HAP-1 (cell line): ENCODE results near the gene XK.
"Not testable (repeated sequence)": the region's sequence is repeated elsewhere in the genome, so short reads cannot be mapped to it uniquely, and the experiment has no call there.

Experiments used
- DNase-seq, 2 experiments: peaks; one replicate each; pipeline ENCODE4 v3.0.0-alpha.2; 2016 to 2020; ENCODE audit warnings: low spot score in 2 of 2
- H3K27me3 ChIP-seq: fragments of 250-450 bp; sonication (Bioruptor Pico); 2 replicates; pipeline ENCODE4 v1.5.1; 2020; ENCODE audit warnings: low read depth, mild to moderate bottlenecking, moderate library complexity
- H3K36me3 ChIP-seq: fragments of 250-450 bp; sonication (Bioruptor Pico); replicated peaks from 2 replicates; pipeline ENCODE4 v1.5.1; 2020; ENCODE audit warnings: mild to moderate bottlenecking
- H3K4me1 ChIP-seq: fragments of 250-450 bp; sonication (Bioruptor Pico); 2 replicates; pipeline ENCODE4 v1.5.1; 2020; ENCODE audit warnings: mild to moderate bottlenecking
- H3K4me3 ChIP-seq: fragments of 250-450 bp; sonication (Bioruptor Pico); 2 replicates; pipeline ENCODE4 v1.5.1; 2020; ENCODE audit warnings: mild to moderate bottlenecking, moderate library complexity
- H3K9me3 ChIP-seq: fragments of 250-450 bp; sonication (Bioruptor Pico); 2 replicates; pipeline ENCODE4 v1.5.1; 2020; ENCODE audit warnings: mild to moderate bottlenecking, moderate library complexity
- in situ Hi-C: fragments of 300-500 bp; cut with MboI; formaldehyde crosslinking; loops from 3 replicates; pipeline ENCODE4 v1.14.3; 2020; ENCODE audit warnings: low sequenced_read_pairs, inconsistent platforms, mixed read lengths

XK gene

GRCh38 chrX:37752281-37752680 lies 66.7 kb downstream of the XK start:
- Histone ChIP-seq H3K4me3 (no peak overlapping the region), H3K9me3 (no peaks in the 10 kb centered on the region), H3K36me3 (no peaks in the 10 kb centered on the region), H3K4me1 (no peaks in the 10 kb centered on the region), H3K27me3 (no peaks in the 10 kb centered on the region)
- no peak for DNase-seq
- in situ Hi-C loops: loop anchor here (10.0 kb wide), 1 partner anchor 423 kb away; no protein-coding TSS in a partner anchor

- in situ Hi-C loops: loop anchor here (10.0 kb wide), 1 partner anchor 422 kb away; no protein-coding TSS in a partner anchor
- no peak for DNase-seq
- Histone ChIP-seq H3K36me3 (no peaks in the 10 kb centered on the region), H3K4me3 (no peak overlapping the region), H3K9me3 (no peaks in the 10 kb centered on the region), H3K4me1 (no peaks in the 10 kb centered on the region), H3K27me3 (no peaks in the 10 kb centered on the region)
Observed at GRCh38 chrX:37752936-37753335, 67.3 kb downstream of the XK start.

- no peaks in the 10 kb centered on the region for H3K9me3 ChIP-seq
- H3K36me3 ChIP-seq: no peaks in the 10 kb centered on the region
- in situ Hi-C loops: loop anchor here (10.0 kb wide), 1 partner anchor 421 kb away; no protein-coding TSS in a partner anchor
- H3K27me3 ChIP-seq: no peaks in the 10 kb centered on the region
- DNase-seq: no peak
- no peaks in the 10 kb centered on the region for H3K4me1 ChIP-seq
- no peak overlapping the region for H3K4me3 ChIP-seq
Observed at GRCh38 chrX:37753384-37753783, 67.8 kb downstream of the XK start.

GRCh38 chrX:37754516-37754915 lies 68.9 kb downstream of the XK start:
- Histone ChIP-seq H3K4me3 (no peak overlapping the region), H3K9me3 (no peaks in the 10 kb centered on the region), H3K27me3 (no peaks in the 10 kb centered on the region), H3K36me3 (no peaks in the 10 kb centered on the region), H3K4me1 (no peaks in the 10 kb centered on the region)
- in situ Hi-C loops: loop anchor here (10.0 kb wide), 1 partner anchor 420 kb away; no protein-coding TSS in a partner anchor
- DNase-seq: no peak

GRCh38 chrX:37755025-37755424 lies 69.4 kb downstream of the XK start:
- Histone ChIP-seq H3K4me1 (no peaks in the 10 kb centered on the region), H3K4me3 (no peak overlapping the region), H3K27me3 (no peaks in the 10 kb centered on the region), H3K9me3 (no peaks in the 10 kb centered on the region), H3K36me3 (no peaks in the 10 kb centered on the region)
- no peak for DNase-seq
- in situ Hi-C loops: loop anchor here (10.0 kb wide), 1 partner anchor 420 kb away; no protein-coding TSS in a partner anchor

- no peak overlapping the region for H3K4me3 ChIP-seq
- no peaks in the 10 kb centered on the region for H3K4me1 ChIP-seq
- H3K27me3 ChIP-seq: no peaks in the 10 kb centered on the region
- no peaks in the 10 kb centered on the region for H3K9me3 ChIP-seq
- DNase-seq: no peak
- no peaks in the 10 kb centered on the region for H3K36me3 ChIP-seq
- in situ Hi-C loops: loop anchor here (10.0 kb wide), 1 partner anchor 418 kb away; no protein-coding TSS in a partner anchor
Observed at GRCh38 chrX:37757082-37757481, 71.5 kb downstream of the XK start.

- Histone ChIP-seq H3K4me1 (no peaks in the 10 kb centered on the region), H3K27me3 (no peaks in the 10 kb centered on the region), H3K4me3 (no peak overlapping the region), H3K36me3 (no peaks in the 10 kb centered on the region), H3K9me3 (no peaks in the 10 kb centered on the region)
- in situ Hi-C loops: loop anchor here (10.0 kb wide), 1 partner anchor 415 kb away; no protein-coding TSS in a partner anchor
- DNase-seq: no peak
Observed at GRCh38 chrX:37759351-37759750, 73.8 kb downstream of the XK start.

DNA sequence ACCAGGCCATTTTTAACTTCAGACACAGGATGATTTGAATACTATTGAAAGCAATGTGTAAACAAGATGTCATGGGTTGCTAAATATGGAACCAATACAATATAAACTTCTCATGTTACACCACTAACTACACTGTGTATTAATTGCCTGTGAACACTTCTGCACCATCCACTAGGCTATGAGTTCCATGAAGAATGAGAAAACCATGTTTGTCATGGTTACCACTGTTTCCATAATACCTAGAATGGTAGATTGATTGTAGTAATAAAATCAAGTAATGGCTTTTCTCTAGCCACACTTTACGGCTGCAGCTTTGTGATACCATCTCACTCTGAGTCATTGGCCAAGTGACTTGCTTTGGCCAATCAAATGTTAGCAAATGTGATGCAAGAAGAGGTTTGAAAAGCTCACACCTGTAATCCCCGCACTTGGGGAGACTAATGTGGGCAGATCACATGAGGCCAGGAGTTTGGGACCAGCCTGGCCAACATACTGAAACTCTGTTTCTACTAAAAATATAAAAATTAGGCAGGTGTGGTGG lies 74.4 kb downstream of the XK start:
- DNase-seq: no peak
- no peaks in the 10 kb centered on the region for H3K27me3 ChIP-seq
- no peak overlapping the region for H3K4me3 ChIP-seq
- no peaks in the 10 kb centered on the region for H3K9me3 ChIP-seq
- no peaks in the 10 kb centered on the region for H3K36me3 ChIP-seq
- in situ Hi-C loops: loop anchor here (10.0 kb wide), 1 partner anchor 415 kb away; no protein-coding TSS in a partner anchor
- no peaks in the 10 kb centered on the region for H3K4me1 ChIP-seq

DNA sequence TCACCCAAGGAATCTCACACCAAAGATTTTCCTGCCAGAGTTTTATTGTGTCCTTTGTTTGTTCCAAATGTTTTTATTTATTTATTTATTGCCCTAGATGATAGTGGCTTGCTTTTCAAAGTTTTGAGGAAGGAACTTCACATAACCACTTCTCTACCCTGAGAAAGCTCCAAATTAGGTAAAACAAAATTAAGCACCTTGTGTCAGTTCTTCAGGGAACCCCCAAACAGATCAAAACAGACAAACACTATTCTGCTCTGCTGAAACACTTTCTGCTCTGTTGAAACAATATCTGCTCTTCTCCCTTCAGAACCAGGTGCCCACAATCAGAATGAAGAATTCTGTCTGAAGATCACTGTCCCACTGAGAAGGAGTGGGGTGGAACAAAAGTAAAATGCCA lies 77.8 kb downstream of the XK start:
- no peaks in the 10 kb centered on the region for H3K9me3 ChIP-seq
- no peaks in the 10 kb centered on the region for H3K4me1 ChIP-seq
- in situ Hi-C loops: no loop called here
- no peaks in the 10 kb centered on the region for H3K36me3 ChIP-seq
- H3K27me3 ChIP-seq: no peaks in the 10 kb centered on the region
- DNase-seq: no peak
- no peak overlapping the region for H3K4me3 ChIP-seq

GRCh38 chrX:37765507-37765906 lies 79.9 kb downstream of the XK start:
- no peaks in the 10 kb centered on the region for H3K27me3 ChIP-seq
- in situ Hi-C loops: no loop called here
- H3K9me3 ChIP-seq: no peaks in the 10 kb centered on the region
- no peak overlapping the region for H3K4me3 ChIP-seq
- no peaks in the 10 kb centered on the region for H3K36me3 ChIP-seq
- DNase-seq: no peak
- H3K4me1 ChIP-seq: no peaks in the 10 kb centered on the region

- in situ Hi-C loops: no loop called here
- DNase-seq: no peak
- H3K27me3 ChIP-seq: no peaks in the 10 kb centered on the region
- no peaks in the 10 kb centered on the region for H3K9me3 ChIP-seq
- no peaks in the 10 kb centered on the region for H3K36me3 ChIP-seq
- no peaks in the 10 kb centered on the region for H3K4me1 ChIP-seq
- H3K4me3 ChIP-seq: no peak overlapping the region
Observed at GRCh38 chrX:37767430-37767829, 81.8 kb downstream of the XK start.

GRCh38 chrX:37768866-37769265 lies 83.3 kb downstream of the XK start:
- H3K9me3 ChIP-seq, in situ Hi-C loops, H3K36me3 ChIP-seq, H3K4me3 ChIP-seq, DNase-seq, H3K27me3 ChIP-seq, H3K4me1 ChIP-seq: not testable (repeated sequence)

GRCh38 chrX:37776283-37776986 lies 90.8 kb downstream of the XK start:
- in situ Hi-C loops: no loop called here
- Histone ChIP-seq H3K27me3 (no peaks in the 10 kb centered on the region), H3K4me3 (no peak overlapping the region), H3K9me3 (no peaks in the 10 kb centered on the region), H3K36me3 (no peaks in the 10 kb centered on the region), H3K4me1 (no peaks in the 10 kb centered on the region)
- no peak for DNase-seq

DNA sequence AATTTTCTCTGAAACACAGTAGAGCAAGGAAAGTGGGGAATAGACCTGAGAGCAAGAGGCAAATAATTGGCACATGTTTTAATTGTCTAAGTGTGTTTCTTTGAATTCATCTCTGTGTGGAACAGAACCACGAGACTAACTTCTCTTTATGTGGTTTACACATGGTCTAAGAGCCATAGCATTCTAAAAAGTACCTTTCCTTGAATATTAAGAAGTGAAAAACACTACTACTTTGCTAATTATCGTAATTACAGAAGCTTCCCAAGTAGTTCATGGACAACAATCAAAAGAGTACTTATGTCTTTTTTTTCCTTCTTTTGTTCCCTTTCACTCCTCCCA lies 91.4 kb downstream of the XK start:
- H3K9me3 ChIP-seq: no peaks in the 10 kb centered on the region
- in situ Hi-C loops: no loop called here
- no peaks in the 10 kb centered on the region for H3K27me3 ChIP-seq
- H3K36me3 ChIP-seq: no peaks in the 10 kb centered on the region
- H3K4me3 ChIP-seq: no peak overlapping the region
- no peaks in the 10 kb centered on the region for H3K4me1 ChIP-seq
- no peak for DNase-seq
